ENCODE data around the gene UBE2M.

GRCh38 chr19:58553799-58554493, 4.5 kb downstream of the UBE2M start:
- TF ChIP-seq CTCF (conservative IDR thresholded peaks at IDR 0.05; ENCODE audit: low read depth in 2 of 2) (no peak), EZH2phosphoT487 (IDR thresholded peaks at IDR 0.05; ENCODE audit: unreplicated experiment) (no peak), POLR2AphosphoS5 (IDR thresholded peaks at IDR 0.05; ENCODE audit: low read depth) (no peak), REST (IDR thresholded peaks at IDR 0.05; ENCODE audit: unreplicated experiment) (no peak), EZH2 (IDR thresholded peaks at IDR 0.05; ENCODE audit: low read depth, unreplicated experiment) (no peak), CREB1 (CRISPR knock-in tag; IDR thresholded peaks at IDR 0.05; ENCODE audit: low read depth) (no peak), ZNF462 (CRISPR knock-in tag; IDR thresholded peaks at IDR 0.05) (no peak), NANOG (IDR thresholded peaks at IDR 0.05; ENCODE audit: borderline replicate concordance) (no peak), STAT1 (IDR thresholded peaks at IDR 0.05; ENCODE audit: unreplicated experiment) (no peak), ZNF331 (CRISPR knock-in tag; IDR thresholded peaks at IDR 0.05; ENCODE audit: low read depth) (no peak), JUNB (IDR thresholded peaks at IDR 0.05; ENCODE audit: unreplicated experiment) (no peak), ZNF114 (CRISPR knock-in tag; IDR thresholded peaks at IDR 0.05) (no peak), ETS1 (IDR thresholded peaks at IDR 0.05) (no peak)

Data from GM23338 (cell line).